HG02970 (cell line): ENCODE data around the gene STXBP6.
"Not testable (repeated sequence)": the region's sequence is repeated elsewhere in the genome, so short reads cannot be mapped to it uniquely, and the experiment has no call there.

Experiments used
- ATAC-seq: cut with Tn5 transposase; IDR thresholded peaks from one replicate; pipeline ENCODE4 v1.9.1; 2021; ENCODE audit warnings: mild to moderate bottlenecking, moderate library complexity, moderate number of reproducible peaks; ENCODE audit not compliant: unreplicated experiment, low FRiP score

The STXBP6 gene

DNA sequence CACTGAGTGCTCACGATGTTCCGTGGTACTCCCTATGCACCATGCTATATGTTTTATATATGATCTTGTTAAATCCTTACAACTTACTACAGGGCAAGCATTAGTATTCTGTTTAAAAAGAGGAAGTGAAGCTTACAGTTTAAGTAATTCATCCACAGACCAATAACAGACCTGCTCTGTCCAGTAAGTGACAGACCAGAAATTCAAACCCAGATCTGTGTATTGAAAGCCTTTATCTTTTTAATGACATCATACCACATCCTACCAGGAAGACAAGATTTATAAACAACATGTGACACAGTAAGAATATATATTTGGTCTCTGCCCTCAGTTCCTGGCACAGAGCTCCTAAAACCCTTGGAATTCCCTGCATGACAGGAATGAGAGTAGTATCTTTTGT lies 206.5 kb downstream of the STXBP6 start:
- peak; percentile 77 for ATAC-seq

DNA sequence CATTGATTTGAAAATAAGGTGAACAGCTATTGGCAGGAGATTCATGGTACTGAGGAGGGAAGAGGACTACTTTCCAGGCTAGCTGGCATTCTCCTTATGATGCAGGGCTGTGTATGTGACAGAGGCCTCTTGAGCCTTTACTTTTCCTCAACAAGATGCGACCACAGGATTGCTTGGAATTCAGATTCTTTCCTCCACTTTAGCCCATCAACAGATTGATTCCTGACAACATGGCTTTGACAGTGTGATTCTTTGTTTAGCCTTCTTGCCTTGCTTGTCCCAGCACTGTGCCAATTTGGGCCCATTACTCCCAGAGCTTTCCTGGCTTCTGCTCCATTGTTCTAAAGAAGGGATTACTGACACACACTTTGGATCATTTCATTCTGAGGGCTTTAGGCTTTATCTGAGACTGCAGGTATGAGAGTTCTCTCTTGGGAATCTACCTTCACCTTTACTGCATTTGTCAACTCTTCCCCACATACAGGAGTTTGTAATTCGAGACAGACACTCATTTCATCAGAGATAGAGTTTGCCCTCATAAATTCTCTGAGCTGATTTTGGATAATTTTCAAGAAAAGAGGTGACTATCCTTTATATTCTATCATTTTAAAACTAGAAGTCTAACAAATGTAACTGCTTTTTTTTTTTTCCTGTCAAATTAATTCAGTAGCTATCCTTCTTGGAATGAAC lies 209.6 kb downstream of the STXBP6 start:
- no peak for ATAC-seq

DNA sequence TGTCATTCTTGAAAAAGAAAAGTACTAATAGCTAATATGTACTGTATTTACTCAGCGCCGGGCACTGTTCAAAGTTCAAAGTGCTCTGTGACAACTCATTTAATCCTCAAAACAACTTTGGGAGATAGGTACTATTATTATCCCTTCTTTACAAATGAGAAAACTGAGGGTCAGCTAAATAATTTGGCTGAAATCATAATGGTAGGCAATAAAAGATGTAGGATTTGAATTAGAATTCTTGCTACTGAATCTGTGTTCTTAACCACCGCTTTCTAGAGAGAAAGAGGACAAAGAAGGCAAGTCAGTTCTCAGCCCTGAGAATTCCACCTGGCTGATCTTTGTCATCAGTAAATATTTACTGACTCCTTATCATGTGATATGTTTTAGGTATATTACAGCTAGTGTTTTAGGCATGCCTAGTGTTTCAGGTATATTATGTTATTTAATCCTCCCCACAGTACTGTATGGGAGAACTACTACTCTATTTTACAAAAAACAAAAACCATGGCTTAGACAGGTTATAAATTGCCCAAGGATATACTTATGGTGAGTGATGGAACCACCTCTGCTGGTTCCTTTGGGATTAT lies 210.2 kb downstream of the STXBP6 start:
- ATAC-seq, result no peak

DNA sequence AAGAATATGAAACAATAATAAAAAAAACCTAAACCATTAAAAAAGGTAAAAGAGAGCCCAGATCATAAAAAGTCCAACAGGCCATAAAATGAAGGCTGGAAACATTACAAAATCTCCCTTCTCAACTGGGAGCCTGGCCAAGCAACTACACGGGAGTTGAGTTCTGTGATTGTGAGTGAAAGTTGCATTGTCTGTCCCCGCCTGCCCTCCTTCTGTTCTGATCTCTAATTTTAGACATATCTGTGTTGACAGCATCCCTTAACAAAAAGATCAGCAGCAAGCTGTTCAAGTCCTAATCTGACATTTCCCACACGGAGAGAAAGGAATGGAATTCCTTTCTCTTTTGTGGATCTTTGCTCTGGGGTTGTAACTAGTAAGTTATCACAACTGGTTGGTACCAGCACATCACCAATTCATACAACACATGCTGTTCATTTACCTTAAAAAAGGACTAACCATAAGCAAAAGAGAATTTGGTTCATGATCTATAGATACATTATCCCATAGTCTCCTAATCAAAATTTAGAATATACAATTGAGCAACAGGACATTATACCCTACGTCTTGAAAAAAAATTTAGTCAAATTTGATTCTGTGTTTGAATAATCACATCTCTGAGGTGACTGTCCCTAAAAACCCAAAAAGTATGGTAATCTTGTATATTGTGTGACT lies 210.9 kb downstream of the STXBP6 start:
- no peak for ATAC-seq

DNA sequence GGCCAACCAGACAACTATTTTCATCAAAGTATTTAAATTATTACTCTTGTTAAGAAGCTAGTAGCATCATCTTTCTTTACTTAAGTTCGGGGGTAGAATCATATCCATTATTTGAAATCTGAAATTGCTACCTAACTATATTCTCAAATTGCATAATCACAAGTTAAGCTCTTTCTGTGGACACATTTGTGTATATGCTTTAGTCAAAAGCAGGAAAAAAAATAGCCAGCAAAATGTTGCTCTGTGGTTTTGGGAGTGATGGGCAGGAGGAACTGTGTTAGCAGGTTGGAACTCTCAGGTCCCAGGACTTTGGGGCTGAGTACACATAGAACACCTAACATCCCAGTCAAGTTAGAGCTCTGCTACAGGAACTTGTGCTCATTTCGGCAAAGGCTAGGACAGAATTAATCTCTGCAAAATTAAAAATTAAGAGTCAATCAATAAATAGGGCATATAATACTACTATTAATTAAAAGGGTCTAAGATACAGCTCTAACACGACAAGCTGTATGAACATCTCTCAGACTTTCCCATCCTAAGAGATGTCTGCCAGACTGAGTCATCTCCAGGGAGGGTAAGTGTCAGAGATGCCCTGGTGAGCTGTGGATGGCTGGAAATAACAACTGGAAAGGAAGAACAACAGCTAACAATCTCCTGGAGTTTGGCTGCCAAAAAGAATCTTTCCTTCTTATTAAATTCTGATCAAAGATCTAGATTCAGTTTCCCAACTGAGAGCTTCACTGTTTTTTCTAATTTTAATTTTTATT lies 212.5 kb downstream of the STXBP6 start:
- ATAC-seq, result no peak

DNA sequence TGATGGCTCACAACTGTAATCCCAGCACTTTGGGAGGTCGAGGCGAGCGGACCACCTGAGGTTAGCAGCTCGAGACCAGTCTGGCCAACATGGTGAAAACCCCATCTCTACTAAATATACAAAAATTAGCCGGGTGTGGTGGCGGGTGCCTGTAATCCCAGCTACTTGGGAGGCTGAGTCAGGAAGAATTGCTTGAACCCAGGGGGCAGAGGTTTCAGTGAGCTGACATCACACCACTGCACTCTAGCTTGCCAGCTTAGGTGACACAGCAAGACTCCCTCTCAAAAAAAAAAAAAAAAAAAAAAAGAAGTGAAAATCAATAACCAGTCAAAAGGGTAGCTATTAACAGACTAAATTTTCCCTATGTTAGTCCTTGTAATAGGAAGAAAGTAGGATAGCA lies 213.6 kb downstream of the STXBP6 start:
- ATAC-seq, result not testable (repeated sequence)

DNA sequence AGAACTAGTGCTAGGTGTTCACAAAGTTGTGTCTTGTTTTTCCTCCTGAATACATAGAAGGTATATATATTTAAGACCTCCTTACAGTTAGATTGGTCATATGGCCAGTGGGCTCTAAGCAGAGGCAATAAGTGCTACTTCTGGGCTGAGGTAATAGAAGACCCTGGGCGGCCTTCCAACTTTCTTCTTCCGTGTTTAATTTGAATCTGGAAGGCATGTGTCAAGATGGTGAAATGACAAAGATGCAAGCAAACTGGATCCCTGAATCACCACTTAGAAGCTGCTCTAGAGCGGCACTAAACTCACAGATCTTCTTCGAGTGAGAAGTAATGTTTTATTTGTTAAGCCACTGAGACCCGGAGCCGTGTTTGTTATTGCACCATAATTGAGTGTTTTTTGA lies 215.0 kb downstream of the STXBP6 start:
- no peak for ATAC-seq

DNA sequence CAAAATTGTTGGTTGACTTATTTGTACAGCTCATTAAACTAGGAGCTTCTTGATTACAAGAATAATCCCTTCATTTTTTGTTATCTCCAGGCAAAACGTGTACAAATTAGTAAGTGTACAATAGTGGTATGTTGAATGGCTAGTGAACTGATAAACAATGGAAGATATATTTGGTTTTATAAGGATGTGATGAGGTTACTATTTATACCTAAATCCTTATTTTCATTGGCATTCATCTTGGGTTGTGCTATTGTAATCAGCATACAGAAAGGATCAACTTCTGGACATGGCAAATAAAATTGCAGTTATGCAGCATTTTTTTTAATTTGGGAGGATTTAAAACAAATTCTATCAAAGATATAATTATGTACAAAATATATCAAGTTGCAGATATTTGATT lies 216.6 kb downstream of the STXBP6 start:
- ATAC-seq, result no peak

DNA sequence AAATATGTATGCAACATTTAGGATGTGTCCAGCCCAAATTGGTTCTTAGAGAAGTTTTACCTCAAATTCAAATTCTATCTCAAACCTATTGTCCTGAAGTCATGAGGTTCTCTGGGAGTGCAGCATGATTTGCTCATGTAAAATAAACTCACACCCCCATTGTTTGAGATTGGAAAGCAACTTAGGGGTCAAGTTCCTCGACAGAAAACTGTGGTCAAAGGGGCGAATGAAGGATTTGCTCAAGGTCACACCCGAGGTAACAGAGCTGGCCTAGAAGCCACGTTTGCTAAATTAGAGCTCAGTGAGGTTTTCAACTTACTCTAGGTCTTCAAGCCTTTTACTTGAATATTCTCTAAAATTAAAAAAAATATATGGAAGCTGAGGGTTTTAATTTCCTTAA lies 218.3 kb downstream of the STXBP6 start:
- ATAC-seq, result no peak

DNA sequence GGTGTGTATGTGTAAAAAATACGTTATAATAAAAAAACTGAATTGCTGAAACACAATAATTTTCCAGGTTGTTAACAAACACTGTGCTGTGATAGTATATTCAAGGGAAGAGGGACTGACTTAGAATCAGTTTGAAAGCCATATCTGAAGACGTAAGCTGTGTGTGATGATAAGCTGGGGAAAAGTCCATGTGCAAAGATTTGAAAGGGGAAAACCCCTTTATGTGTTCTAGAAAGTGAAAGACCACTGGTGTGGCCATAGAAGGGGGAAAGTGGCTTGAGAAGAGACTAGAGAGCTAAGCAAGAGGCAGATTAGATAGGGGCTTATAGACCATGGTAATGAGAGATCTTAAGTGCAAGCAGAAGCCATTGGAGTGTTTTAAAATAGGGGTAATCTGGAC lies 220.1 kb downstream of the STXBP6 start:
- ATAC-seq, result no peak

DNA sequence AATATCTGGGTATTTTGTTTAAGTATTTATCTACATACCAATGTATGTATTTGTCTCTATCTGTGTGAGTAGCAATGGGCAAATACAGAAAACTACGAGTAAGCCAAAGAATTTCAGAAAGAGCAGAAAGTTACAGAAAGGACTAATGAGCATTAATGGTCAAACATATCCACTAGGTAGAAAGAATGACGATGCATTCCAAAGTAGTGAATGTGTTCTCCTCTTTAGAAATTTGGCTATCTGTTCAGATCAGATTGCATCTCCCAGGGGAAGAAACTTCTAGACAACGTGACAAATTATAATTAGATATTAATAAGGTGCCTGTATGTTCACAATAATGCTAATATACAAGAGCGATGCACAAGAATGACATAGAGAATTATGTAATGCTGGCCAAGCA lies 221.5 kb downstream of the STXBP6 start:
- ATAC-seq, result no peak

DNA sequence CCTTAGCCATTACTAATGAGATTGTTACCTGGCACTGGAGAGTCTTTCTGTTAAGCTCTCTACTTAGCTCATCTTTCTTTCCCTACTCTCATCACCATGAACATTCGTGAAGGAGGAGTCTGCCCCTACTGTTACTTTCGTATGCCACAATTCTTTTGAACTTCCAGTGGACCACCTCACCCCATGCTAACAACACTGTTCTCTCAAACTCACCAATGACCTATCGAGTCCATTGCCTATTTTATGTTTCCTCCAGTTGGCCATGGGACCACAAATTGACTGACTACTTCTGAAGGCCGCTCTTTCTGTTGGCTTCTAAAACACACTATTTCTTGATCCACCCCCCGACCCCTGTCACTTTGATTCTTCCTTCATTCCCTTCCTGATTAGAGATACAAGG lies 223.6 kb downstream of the STXBP6 start:
- ATAC-seq, result no peak

DNA sequence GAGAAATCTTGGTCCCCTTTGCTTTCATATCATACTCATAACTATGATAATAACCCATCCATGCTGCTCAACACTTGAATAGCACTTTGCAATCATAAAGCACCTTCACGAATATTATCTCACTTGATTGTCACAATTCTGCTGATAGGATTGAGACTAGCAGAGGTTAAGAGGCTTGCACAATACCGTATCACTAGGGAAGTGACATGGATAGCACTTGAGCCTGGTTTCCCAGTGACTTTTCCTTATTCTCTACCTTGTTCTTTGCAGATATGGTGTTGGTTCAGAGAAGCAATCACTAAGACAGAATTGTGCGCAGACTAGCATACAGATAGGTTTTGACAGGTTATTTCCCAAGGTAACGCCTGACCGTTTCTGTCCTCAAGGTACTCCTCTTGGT lies 229.3 kb downstream of the STXBP6 start:
- ATAC-seq, result no peak

DNA sequence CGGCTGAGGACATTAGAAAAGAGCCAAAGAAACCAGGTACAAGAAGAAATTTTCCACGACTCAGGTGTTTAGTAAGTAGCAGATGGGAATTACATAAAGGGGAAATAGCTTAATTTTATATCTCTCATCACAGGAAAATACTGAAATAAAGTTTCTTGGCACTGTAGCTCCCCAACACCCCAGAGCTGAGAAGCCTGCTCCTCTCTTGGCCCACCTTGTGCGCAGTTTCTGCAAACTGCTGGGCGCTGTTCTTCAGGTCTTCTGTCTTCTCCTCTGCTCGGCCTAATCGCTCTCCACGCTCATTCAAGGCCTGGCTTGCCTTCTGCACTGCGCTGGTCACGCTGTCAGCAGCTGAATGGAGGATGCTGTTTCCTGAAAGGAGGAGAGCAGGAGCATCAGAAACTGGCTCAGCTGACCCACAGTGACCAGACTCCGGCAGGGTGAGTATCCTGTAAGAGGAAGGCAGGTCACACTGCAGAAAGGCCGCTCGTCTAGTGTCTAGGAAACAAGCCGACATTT lies 231.1 kb downstream of the STXBP6 start:
- no peak for ATAC-seq

DNA sequence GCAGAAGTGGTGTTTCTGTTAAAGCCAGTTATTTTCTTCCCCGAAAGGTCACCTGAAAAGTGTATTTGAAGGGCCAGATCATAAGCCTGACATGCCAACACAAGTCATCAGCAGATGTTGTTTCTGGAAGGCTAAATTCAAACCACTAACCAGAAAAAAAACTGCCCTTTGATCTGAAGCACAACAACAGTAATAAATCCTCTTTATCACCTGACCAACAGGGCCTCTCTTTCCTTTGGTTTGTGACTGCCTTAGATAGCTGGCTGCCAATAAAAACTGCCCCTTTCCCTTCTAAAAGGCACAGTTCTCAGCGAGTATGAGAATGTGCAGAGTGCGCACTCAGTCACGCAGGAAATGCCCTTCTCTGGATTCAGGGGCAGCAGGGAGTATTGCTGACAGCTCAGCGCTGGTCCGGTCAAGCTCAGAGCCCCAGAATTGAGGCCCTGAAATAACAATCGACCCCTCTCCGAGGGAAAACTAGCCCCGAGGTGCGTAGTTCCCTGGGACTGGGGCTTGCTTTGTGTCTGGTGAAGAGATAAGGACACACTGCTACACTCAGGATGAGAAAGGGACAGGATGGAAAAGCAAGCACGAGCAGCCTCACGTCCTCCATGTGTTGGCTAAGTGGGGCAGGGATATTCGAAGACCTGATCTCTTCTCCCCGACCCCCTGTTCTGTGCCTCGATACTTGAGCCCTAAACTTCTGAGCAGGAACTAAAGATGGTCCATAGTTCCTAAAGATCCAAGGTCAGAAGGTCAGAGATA lies 231.7 kb downstream of the STXBP6 start:
- no peak for ATAC-seq

DNA sequence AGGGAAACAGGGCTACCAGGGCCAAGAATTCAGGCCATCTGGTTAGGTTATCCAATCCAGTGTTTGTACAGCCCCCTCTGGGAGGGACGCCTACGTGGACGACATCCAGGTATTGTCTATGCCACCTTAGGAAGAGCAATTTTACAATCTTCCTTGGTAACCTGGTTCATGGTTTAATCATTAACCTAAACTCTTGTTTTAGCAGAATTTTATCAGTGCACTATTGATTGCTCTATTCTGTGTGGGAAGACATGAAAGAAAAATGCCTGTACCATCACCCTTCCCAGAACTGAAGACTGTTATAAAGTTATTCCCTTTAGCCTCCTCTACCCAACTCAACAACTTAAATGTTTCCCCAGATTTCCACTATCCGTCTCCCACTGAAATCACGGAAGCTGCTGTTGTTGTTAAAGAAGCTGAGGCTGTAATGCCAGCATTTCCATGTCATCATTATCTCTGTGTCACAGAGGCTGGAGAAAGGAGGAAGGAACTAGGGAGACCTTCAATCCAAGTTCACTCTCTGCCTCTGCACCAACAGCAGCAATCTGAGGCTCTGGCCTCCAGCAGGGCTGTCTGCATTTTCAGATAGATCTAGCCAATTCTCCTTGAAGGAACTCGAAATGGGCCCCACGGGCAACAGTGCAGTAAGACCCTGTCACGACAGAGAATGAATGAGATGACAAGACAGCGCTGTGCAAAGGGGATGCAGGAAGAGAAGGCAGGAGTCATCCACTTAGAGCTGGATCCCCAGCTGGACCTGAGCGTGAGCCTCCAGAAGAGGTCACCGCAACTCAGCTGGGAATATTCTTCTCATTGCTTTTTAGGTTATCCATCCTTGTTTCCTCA lies 232.5 kb downstream of the STXBP6 start:
- no peak for ATAC-seq

DNA sequence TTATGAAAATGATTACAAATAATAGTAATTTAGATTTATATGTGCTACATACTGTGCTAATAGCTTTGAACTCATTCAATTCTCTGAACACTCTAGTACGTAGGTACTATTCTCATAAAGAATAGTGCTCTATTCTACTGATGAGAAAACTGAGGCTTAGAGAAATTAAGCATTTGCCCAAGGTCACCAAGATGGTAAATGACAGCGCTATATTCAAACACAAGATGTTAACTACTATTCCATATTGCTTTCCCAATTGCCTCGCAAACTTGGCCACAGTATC lies 233.1 kb downstream of the STXBP6 start:
- ATAC-seq, result no peak

DNA sequence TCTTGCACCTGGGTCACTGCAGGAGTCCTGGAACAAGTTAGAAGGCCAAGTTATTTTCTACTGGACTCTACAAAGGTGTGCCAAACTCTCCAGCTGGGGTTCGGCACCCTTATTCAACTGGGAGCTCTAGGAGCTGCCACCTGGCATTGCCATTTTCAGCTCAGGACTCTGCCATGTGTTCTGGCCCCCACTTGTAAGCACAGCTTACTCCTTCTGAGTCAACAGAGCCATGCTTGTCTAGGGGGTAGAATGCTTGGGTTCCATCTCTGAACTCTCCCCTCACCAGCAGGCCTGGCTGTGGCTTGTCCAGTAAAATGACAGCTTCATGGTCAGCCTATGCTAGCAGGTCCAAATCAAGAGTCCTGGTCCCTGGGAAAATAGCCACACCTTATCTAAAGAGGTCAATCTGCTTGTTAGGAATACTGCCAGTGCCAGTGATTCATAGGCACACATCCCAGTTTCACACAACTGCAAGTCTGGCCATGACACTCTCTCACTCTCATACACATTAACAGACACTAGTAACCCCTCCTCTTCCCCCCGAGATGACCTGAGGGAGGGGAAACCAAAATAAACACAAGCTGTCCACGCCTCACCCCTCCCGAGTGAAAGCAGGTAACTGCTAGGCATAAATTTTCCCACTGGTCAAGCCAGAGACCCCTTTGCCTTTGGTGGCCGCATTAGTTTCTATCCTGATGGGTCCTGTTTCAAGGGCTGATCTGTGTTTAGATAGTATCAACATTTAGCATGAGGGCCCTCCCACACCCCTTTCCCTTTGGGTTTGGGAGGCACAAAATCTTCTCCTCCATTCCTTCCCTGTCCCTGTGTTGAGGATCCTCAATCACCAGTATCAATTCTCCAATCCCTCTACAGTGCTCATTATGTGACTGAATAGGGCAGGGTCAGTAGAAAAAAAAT lies 233.7 kb downstream of the STXBP6 start:
- no peak for ATAC-seq

DNA sequence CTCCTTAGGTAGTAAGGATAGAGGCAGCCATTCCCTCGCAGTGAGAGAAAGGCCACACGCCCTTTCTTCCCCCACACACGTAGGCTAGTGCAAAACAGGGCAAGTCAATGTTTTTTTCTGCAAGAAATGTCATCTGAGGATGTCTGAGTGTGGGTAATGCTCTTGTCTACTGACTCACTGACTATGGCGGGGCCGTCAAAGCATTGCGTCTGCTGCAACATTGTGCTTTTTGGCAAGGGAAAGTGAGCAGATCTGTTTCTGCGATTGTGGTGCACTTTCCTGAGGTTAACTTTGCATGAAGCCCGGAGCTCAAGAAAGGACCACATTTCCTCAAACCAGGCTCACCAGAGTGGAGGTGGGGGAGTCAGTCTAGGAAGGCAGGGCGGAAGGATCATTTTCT lies 234.4 kb downstream of the STXBP6 start:
- ATAC-seq, result no peak
